Endothelial cell of umbilical vein (primary cell): ENCODE measurements around the gene VPS13A. TPM values are rescaled to one million over a fixed set of nuclear protein-coding genes. Genes with fewer than 3 reads are reported as not detected.

Experiments used
- BruUV-seq: library from RNA; stranded (reverse); fragments of 400-500 nt; replicated peaks from 2 replicates; lab custom pipeline; 2021; lab: Mats Ljungman, UMichigan
- CTCF ChIA-PET: fragments of 300-600, 350-600 bp; sonication (Branson Sonifier 250); formaldehyde crosslinking; loops from one replicate; lab custom pipeline; 2021; ENCODE audit warnings: antibody characterized with exemption, inconsistent platforms; lab: Charles Lee
- POLR2A ChIA-PET: fragments of 300-600, 350-600 bp; sonication (Branson Sonifier 250); formaldehyde crosslinking; loops from one replicate; lab custom pipeline; 2021; ENCODE audit warnings: antibody characterized with exemption, inconsistent platforms; lab: Charles Lee
- DNase-seq: peaks from one replicate; pipeline ENCODE4 v3.0.0-alpha.2; 2011; ENCODE audit warnings: low read depth, low spot score
- FAIRE-seq: peaks from 2 replicates; lab custom pipeline; 2011; peaks lifted over from hg19 to GRCh38; lab: Jason Lieb, UNC
- H2AFZ ChIP-seq: 2 replicates; pipeline ENCODE4 v1.6.0; 2012; ENCODE audit warnings: low read depth, low read length, control low read depth, inconsistent platforms
- H3K27ac ChIP-seq: 2 replicates; pipeline ENCODE4 v1.5.1; 2011; ENCODE audit warnings: low read depth, mild to moderate bottlenecking, control low read depth, low read length, moderate library complexity; ENCODE audit not compliant: insufficient read depth
- H3K27me3 ChIP-seq, 2 experiments: 2 replicates each; pipeline versions ENCODE4 v1.6.0 to v1.6.1; 2011; ENCODE audit warnings: low read length in 2 of 2, mixed read lengths in 1 of 2; ENCODE audit not compliant: control insufficient read depth in 2 of 2, insufficient read depth in 2 of 2
- H3K36me3 ChIP-seq, 2 experiments: 2 replicates in 1 of 2; 3 replicates in 1 of 2; pipeline ENCODE4 v1.5.1; 2011; ENCODE audit warnings: low read length in 2 of 2, mild to moderate bottlenecking in 1 of 2, moderate library complexity in 1 of 2; ENCODE audit not compliant: control insufficient read depth in 2 of 2, insufficient read depth in 2 of 2; ENCODE audit errors: extremely low read depth in 1 of 2
- H3K4me1 ChIP-seq: 3 replicates; pipeline ENCODE4 v1.5.1; 2011; ENCODE audit warnings: mild to moderate bottlenecking, low read length; ENCODE audit not compliant: control insufficient read depth, insufficient read depth; ENCODE audit errors: extremely low read depth
- H3K4me2 ChIP-seq: 2 replicates; pipeline ENCODE4 v1.6.1; 2011; ENCODE audit warnings: low read length, control low read depth, mixed read lengths; ENCODE audit not compliant: insufficient read depth
- H3K4me3 ChIP-seq, 3 experiments: fragments of 200-600 bp in 1 of 3; sonication (generic), shearing (Covaris generic) in 1 of 3; replicated peaks in 1 of 3; 2 replicates each; pipeline ENCODE4 v1.5.1; 2011 to 2016; ENCODE audit warnings: control low read depth in 3 of 3, low read length in 3 of 3, mild to moderate bottlenecking in 2 of 3, inconsistent platforms in 1 of 3, low read depth in 1 of 3, moderate library complexity in 1 of 3; ENCODE audit not compliant: insufficient read depth in 1 of 3
- H3K79me2 ChIP-seq: 2 replicates; pipeline ENCODE4 v1.6.0; 2012; ENCODE audit warnings: low read length, inconsistent platforms; ENCODE audit not compliant: control insufficient read depth, insufficient read depth
- H3K9ac ChIP-seq: replicated peaks from 2 replicates; pipeline ENCODE3; 2011; ENCODE audit warnings: low read length, control low read depth; ENCODE audit not compliant: insufficient read depth; ENCODE audit errors: extremely low read depth
- H3K9me1 ChIP-seq: replicated peaks from 3 replicates; pipeline ENCODE4 v1.6.0; 2011; ENCODE audit warnings: mild to moderate bottlenecking, low read length; ENCODE audit not compliant: control insufficient read depth, insufficient read depth; ENCODE audit errors: extremely low read depth
- H3K9me3 ChIP-seq: replicated peaks from 2 replicates; pipeline ENCODE4 v1.5.1; 2012; ENCODE audit warnings: low read length, inconsistent platforms; ENCODE audit not compliant: control insufficient read depth, insufficient read depth
- H4K20me1 ChIP-seq: replicated peaks from 2 replicates; pipeline ENCODE3; 2011; ENCODE audit warnings: mild to moderate bottlenecking, low read length; ENCODE audit not compliant: control insufficient read depth, insufficient read depth; ENCODE audit errors: extremely low read depth
- CTCF ChIP-seq, 2 donors: IDR thresholded peaks; 1 replicate in 1 of 2; 2 replicates in 1 of 2; pipeline ENCODE4 v1.5.1; 2011; ENCODE audit warnings: low read length in 2 of 2, mild to moderate bottlenecking in 2 of 2, moderate library complexity in 2 of 2, control low read depth in 1 of 2, inconsistent platforms in 1 of 2, low read depth in 1 of 2; ENCODE audit not compliant: insufficient read depth in 1 of 2; ENCODE audit errors: extremely low read depth in 1 of 2
- EZH2 ChIP-seq: IDR thresholded peaks from 2 replicates; pipeline ENCODE4 v1.6.1; 2012; ENCODE audit warnings: borderline replicate concordance, low read depth, mild to moderate bottlenecking, moderate library complexity, low read length, inconsistent platforms; ENCODE audit not compliant: severe bottlenecking
- FOS ChIP-seq: IDR thresholded peaks from 2 replicates; pipeline ENCODE4 v1.6.1; 2011; ENCODE audit warnings: mild to moderate bottlenecking, low read length, moderate library complexity, borderline replicate concordance; ENCODE audit not compliant: insufficient read depth
- GATA2 ChIP-seq: IDR thresholded peaks from 2 replicates; pipeline ENCODE4 v1.7.0; 2011; ENCODE audit warnings: low read depth, mild to moderate bottlenecking, moderate library complexity, mixed read lengths, low read length; ENCODE audit not compliant: insufficient read length, insufficient read depth
- JUN ChIP-seq: IDR thresholded peaks from 2 replicates; pipeline ENCODE4 v1.6.1; 2011; ENCODE audit warnings: borderline replicate concordance, low read depth; ENCODE audit not compliant: insufficient read length, insufficient read depth
- MAX ChIP-seq: IDR thresholded peaks from 2 replicates; pipeline ENCODE4 v1.6.1; 2011; ENCODE audit not compliant: insufficient read depth, insufficient read length
- MYC ChIP-seq: IDR thresholded peaks from one replicate; pipeline ENCODE4 v1.6.1; 2011; ENCODE audit warnings: mild to moderate bottlenecking, low read depth, low read length
- POLR2A ChIP-seq: IDR thresholded peaks from 2 replicates; pipeline ENCODE4 v1.6.1; 2012; ENCODE audit warnings: low read depth, mild to moderate bottlenecking, control low read depth, low read length
- POLR2AphosphoS5 ChIP-seq: IDR thresholded peaks from 2 replicates; pipeline ENCODE4 v1.6.1; 2012; ENCODE audit warnings: low read depth, mild to moderate bottlenecking, control low read depth, low read length, moderate library complexity; ENCODE audit not compliant: insufficient read depth
- dilution Hi-C: fragments of 300-500 bp; cut with MboI; formaldehyde crosslinking; loops from one replicate; pipeline ENCODE4 v1.15.0; 2019; ENCODE audit warnings: low sequenced_read_pairs; ENCODE audit not compliant: extremely low pct_ligation_motif_present
- intact Hi-C: fragments of 100-400 bp; cut with micrococcal nuclease; formaldehyde crosslinking; loops from one replicate; pipeline ENCODE4 v1.10.0; 2022
- polyA plus RNA-seq, 4 experiments: library from polyadenylated mRNA; depleted of rRNA in 3 of 4; stranded (reverse) in 3 of 4; unstranded in 1 of 4; fragments of >200 nt; gene quantifications; 2 replicates each; pipeline versions ENCODE4 v1.2.1 to v1.2.3, GENCODE V29; 2011 to 2012; ENCODE audit warnings: missing spikeins in 1 of 4
- total RNA-seq: library from RNA; stranded (reverse); gene quantifications from 2 replicates; pipeline ENCODE4 v1.2.3, GENCODE V29; 2021

The VPS13A gene
- total and polyA plus RNA-seq, 2 donors (not counting 3 experiments of a cell fraction or from before 2014, with no cell fraction given), result 4.7 to 33.3 TPM

GRCh38 chr9:77451507-77451906 is 274.2 kb downstream of the VPS13A start:
- no peaks in the 10 kb centered on the region for H3K36me3 ChIP-seq
- no TSS peak for BruUV-seq
- no peak for DNase-seq
- H3K9me3 ChIP-seq, result no peaks in the 10 kb centered on the region
- no peaks in the 10 kb centered on the region for H3K4me1 ChIP-seq
- dilution Hi-C loops, result no loop called here
- POLR2A ChIA-PET, result no interaction called here
- TF ChIP-seq MYC (no peak), POLR2A (no peak), GATA2 (no peak), CTCF (IDR thresholded peaks at IDR 0.05; ENCODE audit: extremely low read depth in 1 of 2, insufficient read depth in 1 of 2, low read depth in 1 of 2, low read length in 2 of 2) (no peak), MAX (no peak), JUN (no peak), FOS (no peak), POLR2AphosphoS5 (no peak), EZH2 (no peak)
- no peaks in the 10 kb centered on the region for H4K20me1 ChIP-seq
- CTCF ChIA-PET, result interaction anchor here (1.2 to 2.9 kb wide), 3 partner anchors 9 to 299 kb away, joined by 3 to 38 read pairs (median 9); no protein-coding TSS in a partner anchor
- no peak overlapping the region for H3K4me2 ChIP-seq
- no peaks in the 10 kb centered on the region for H3K9me1 ChIP-seq
- H3K4me3 ChIP-seq, result no peak overlapping the region
- H3K9ac ChIP-seq, result no peak overlapping the region
- H3K27me3 ChIP-seq, result no peaks in the 10 kb centered on the region
- no peak overlapping the region for H3K27ac ChIP-seq
- no peaks in the 10 kb centered on the region for H3K79me2 ChIP-seq
- no peak for FAIRE-seq
- intact Hi-C loops, result loop anchor here (10.0 kb wide), 3 partner anchors 133 to 763 kb away; no protein-coding TSS in a partner anchor
- no peak overlapping the region for H2AFZ ChIP-seq
